HepG2 (cell line): Measurements from ENCODE around the gene GPS1. TPM values are rescaled to one million over a fixed set of nuclear protein-coding genes. Genes with fewer than 3 reads are reported as not detected.

Experiments
- ATAC-seq: fragments of 200-7000 bp; cut with Tn5 transposase; 3 replicates; pipeline ENCODE4 v1.9.1; 2020; ENCODE audit warnings: mild to moderate bottlenecking, moderate library complexity
- BruUV-seq: library from RNA; stranded (reverse); fragments of 400-500 nt; replicated peaks from 2 replicates; lab custom pipeline; 2021; lab: Mats Ljungman, UMichigan
- CTCF ChIA-PET: fragments of 300-600 bp; formaldehyde crosslinking; extraction: SDS; loops from one replicate; lab custom pipeline; 2021; ENCODE audit warnings: low total read pairs, inconsistent platforms, low intra/inter-chr PET ratio; lab: Yijun Ruan, JAX
- POLR2A ChIA-PET: fragments of 350-600 bp; sonication (Branson Sonifier 250); formaldehyde crosslinking; loops from one replicate; lab custom pipeline; 2020; ENCODE audit warnings: antibody characterized with exemption, inconsistent platforms; lab: Yijun Ruan, JAX
- DNase-seq: peaks from one replicate; pipeline ENCODE4 v3.0.0-alpha.2; 2015; ENCODE audit warnings: low spot score
- FAIRE-seq: peaks from 3 replicates; lab custom pipeline; 2011; peaks lifted over from hg19 to GRCh38; lab: Jason Lieb, UNC
- H2AFZ ChIP-seq: one replicate; pipeline ENCODE4 v1.6.1; 2011; ENCODE audit warnings: low read length, inconsistent platforms
- H3K27ac ChIP-seq: fragments of 300-600 bp; 3 replicates; pipeline ENCODE4 v1.8.0; 2011; ENCODE audit warnings: mixed run types, mild to moderate bottlenecking, mixed read lengths, low read length, inconsistent platforms; ENCODE audit not compliant: insufficient read depth; ENCODE audit errors: extremely low read length
- H3K27me3 ChIP-seq, 2 experiments: fragments of 200-600 bp in 1 of 2; 2 replicates in 1 of 2; 3 replicates in 1 of 2; pipeline versions ENCODE4 v1.6.0 to v1.8.0; 2011; ENCODE audit warnings: low read length in 2 of 2, mild to moderate bottlenecking in 2 of 2, moderate library complexity in 2 of 2, inconsistent platforms in 1 of 2; ENCODE audit not compliant: insufficient read depth in 2 of 2, control insufficient read depth in 1 of 2
- H3K36me3 ChIP-seq, 2 experiments: fragments of 200-600 bp in 1 of 2; replicated peaks in 1 of 2; 2 replicates in 1 of 2; 3 replicates in 1 of 2; pipeline versions ENCODE4 v1.5.1 to v1.8.0; 2011; ENCODE audit warnings: low read length in 2 of 2, inconsistent platforms in 1 of 2; ENCODE audit not compliant: insufficient read depth in 2 of 2, control insufficient read depth in 1 of 2
- H3K4me1 ChIP-seq: 2 replicates; pipeline ENCODE4 v1.5.1; 2012; ENCODE audit warnings: low read length, inconsistent platforms; ENCODE audit not compliant: insufficient read depth
- H3K4me2 ChIP-seq: 2 replicates; pipeline ENCODE4 v1.6.0; 2011; ENCODE audit warnings: low read depth, low read length, inconsistent platforms
- H3K4me3 ChIP-seq, 3 experiments: fragments of 200-600 bp in 1 of 3; sonication (generic), shearing (Covaris generic) in 1 of 3; replicated peaks in 1 of 3; 2 replicates each; pipeline ENCODE4 v1.5.1; 2011 to 2016; ENCODE audit warnings: low read length in 3 of 3, inconsistent platforms in 2 of 3, low read depth in 2 of 3, mild to moderate bottlenecking in 2 of 3, control low read depth in 1 of 3, mixed read lengths in 1 of 3; ENCODE audit not compliant: insufficient read depth in 1 of 3
- H3K79me2 ChIP-seq: one replicate; pipeline ENCODE4 v1.6.1; 2011; ENCODE audit warnings: low read length, inconsistent platforms; ENCODE audit not compliant: insufficient read depth
- H3K9ac ChIP-seq: 2 replicates; pipeline ENCODE4 v1.6.0; 2011; ENCODE audit warnings: mild to moderate bottlenecking, low read depth, low read length, inconsistent platforms; ENCODE audit not compliant: insufficient read depth
- H3K9me3 ChIP-seq: 2 replicates; pipeline ENCODE4 v1.5.1; 2012; ENCODE audit warnings: mild to moderate bottlenecking, low read length
- H4K20me1 ChIP-seq: 2 replicates; pipeline ENCODE4 v1.6.0; 2011; ENCODE audit warnings: inconsistent platforms, mild to moderate bottlenecking, low read length, moderate library complexity; ENCODE audit not compliant: insufficient read depth
- ARNT2 ChIP-seq: sonication (generic); formaldehyde crosslinking; IDR thresholded peaks from 2 replicates; pipeline ENCODE4 v1.8.0; 2022; ENCODE audit warnings: mild to moderate bottlenecking, low read depth, missing genetic modification reagents, moderate library complexity
- BORCS8-MEF2B ChIP-seq: sonication (generic); formaldehyde crosslinking; IDR thresholded peaks from 2 replicates; pipeline ENCODE4 v1.8.0; 2022; ENCODE audit warnings: mild to moderate bottlenecking, missing genetic modification reagents
- FIP1L1 ChIP-seq: fragments of 200-400 bp; formaldehyde crosslinking; IDR thresholded peaks from 2 replicates; pipeline ENCODE4 v1.6.1; 2018; ENCODE audit warnings: low read depth, mild to moderate bottlenecking, low read length, moderate library complexity, borderline replicate concordance; ENCODE audit not compliant: insufficient read depth
- FOXC1 ChIP-seq: sonication (generic); formaldehyde crosslinking; IDR thresholded peaks from 2 replicates; pipeline ENCODE4 v1.8.0; 2022; ENCODE audit warnings: mild to moderate bottlenecking, missing genetic modification reagents, borderline replicate concordance
- NFYB ChIP-seq: sonication (generic); formaldehyde crosslinking; IDR thresholded peaks from 2 replicates; pipeline ENCODE4 v1.4.0; 2020; ENCODE audit warnings: missing genetic modification reagents
- NONO ChIP-seq, 2 experiments: fragments of 450-650 bp in 1 of 2; sonication (generic) in 1 of 2; formaldehyde crosslinking in 1 of 2; IDR thresholded peaks in 1 of 2; conservative IDR thresholded peaks in 1 of 2; 2 replicates each; pipeline versions ENCODE4 v1.6.1 to v1.8.0; 2017 to 2022; ENCODE audit warnings: mild to moderate bottlenecking in 1 of 2, missing genetic modification reagents in 1 of 2, moderate library complexity in 1 of 2
- PAF1 ChIP-seq: IDR thresholded peaks from 2 replicates; pipeline ENCODE4 v1.6.1; 2016; ENCODE audit warnings: missing genetic modification reagents, missing compliant biosample characterization
- PCBP1 ChIP-seq: fragments of 200-400 bp; formaldehyde crosslinking; IDR thresholded peaks from 2 replicates; pipeline ENCODE4 v1.6.1; 2017; ENCODE audit warnings: mild to moderate bottlenecking, low read depth, low read length, borderline replicate concordance
- POLR2AphosphoS5 ChIP-seq: IDR thresholded peaks from 2 replicates; pipeline ENCODE4 v1.6.1; 2012; ENCODE audit warnings: low read depth, low read length
- POLR2G ChIP-seq: fragments of 200-400 bp; formaldehyde crosslinking; IDR thresholded peaks from 2 replicates; pipeline ENCODE4 v1.6.1; 2018; ENCODE audit warnings: mild to moderate bottlenecking, low read depth, low read length, moderate library complexity
- SRSF4 ChIP-seq: fragments of 200-400 bp; formaldehyde crosslinking; IDR thresholded peaks from one replicate; pipeline ENCODE4 v1.6.1; 2018; ENCODE audit warnings: mild to moderate bottlenecking, low read depth, low read length, moderate library complexity; ENCODE audit not compliant: poor library complexity, severe bottlenecking
- ZNF550 ChIP-seq: sonication (generic); formaldehyde crosslinking; IDR thresholded peaks from 2 replicates; pipeline ENCODE4 v1.4.0; 2020; ENCODE audit warnings: mild to moderate bottlenecking, missing genetic modification reagents, borderline replicate concordance
- ZNF678 ChIP-seq: sonication (generic); formaldehyde crosslinking; IDR thresholded peaks from 2 replicates; pipeline ENCODE4 v1.4.0; 2020; ENCODE audit warnings: mild to moderate bottlenecking, missing genetic modification reagents
- WGBS: methylation state at CpG from one replicate; pipeline ENCODE4 v1.1.6; 2017; ENCODE audit warnings: low lambda C conversion rate; 5-methylcytosine and 5-hydroxymethylcytosine counted together
- in situ Hi-C: cut with HindIII; loops from 2 replicates; pipeline ENCODE4 v1.10.0; 2017; ENCODE audit warnings: low pct_unique_long_range_greater_than_20kb; ENCODE audit not compliant: extremely low pct_ligation_motif_present
- intact Hi-C: fragments of 100-400 bp; cut with micrococcal nuclease; formaldehyde crosslinking; loops from one replicate; pipeline ENCODE4 v1.10.0; 2022; ENCODE audit not compliant: unreplicated experiment
- polyA plus RNA-seq, 8 experiments: library from polyadenylated mRNA; depleted of rRNA in 3 of 8; stranded (reverse) in 7 of 8; unstranded in 1 of 8; fragments of >200 nt; fragmentation: Illumina TruSeq in 4 of 8; extraction: Trizol in 4 of 8; gene quantifications; 2 replicates each; pipeline versions ENCODE4 v1.2.1 to v1.2.3, GENCODE V29; 2011 to 2016; ENCODE audit warnings: low read depth in 4 of 8, missing spikeins in 1 of 8, mixed read lengths in 1 of 8; ENCODE audit not compliant: insufficient read depth in 1 of 8
- total RNA-seq, 5 experiments: library from RNA; depleted of rRNA; stranded (reverse); fragments of >200 nt; fragmentation: Illumina TruSeq; extraction: Trizol; gene quantifications; 2 replicates each; pipeline ENCODE4 v1.2.3, GENCODE V29; 2016; ENCODE audit warnings: low read depth in 1 of 5
- TF ChIP-seq, protein P1 (sequence below): sonication (generic); formaldehyde crosslinking; IDR thresholded peaks from 2 replicates; pipeline ENCODE4 v1.5.0; 2020; ENCODE audit warnings: missing genetic modification reagents, mild to moderate bottlenecking, borderline replicate concordance
- TF ChIP-seq, protein P2 (sequence below): IDR thresholded peaks from 2 replicates; pipeline ENCODE4 v1.6.1; 2016; ENCODE audit warnings: mild to moderate bottlenecking, missing biosample characterization, missing genetic modification reagents
- TF ChIP-seq, protein P3 (sequence below): sonication (generic); formaldehyde crosslinking; IDR thresholded peaks from 2 replicates; pipeline ENCODE4 v1.4.0; 2020; ENCODE audit warnings: missing genetic modification reagents

GPS1 gene
- total and polyA plus RNA-seq, 2 of the 13 experiments (the other 11 are each of a cell fraction or from before 2014, with no cell fraction given): 124 to 128 TPM

DNA sequence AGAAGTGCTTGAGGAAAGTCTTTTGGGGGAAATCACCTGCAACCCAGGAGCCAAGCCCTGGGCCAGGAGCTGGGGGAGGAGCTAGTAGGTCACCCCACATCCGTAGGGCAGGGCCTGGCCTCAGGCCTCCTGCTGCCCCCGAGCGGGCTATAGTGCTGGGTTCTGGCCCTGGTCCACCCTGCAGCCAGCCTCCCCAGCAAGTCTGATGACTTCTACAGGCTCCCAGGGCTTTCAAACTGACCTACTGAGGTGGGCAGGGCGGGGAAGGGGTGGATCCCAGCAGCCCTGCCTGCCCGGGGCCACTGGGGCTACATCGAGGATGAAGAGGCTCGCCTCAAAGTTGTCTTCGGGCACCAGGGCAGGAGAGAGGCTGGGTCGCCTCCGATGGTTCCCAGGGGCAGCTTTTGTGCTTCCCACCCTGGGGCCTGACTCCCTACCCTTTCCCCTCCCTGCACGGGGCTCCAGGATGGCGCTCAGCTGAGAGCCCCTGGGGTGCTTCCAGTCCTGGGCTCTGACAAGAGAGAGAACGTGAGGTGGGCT lies 34.0 kb upstream of the GPS1 start:
- TF ChIP-seq, protein P1, sequence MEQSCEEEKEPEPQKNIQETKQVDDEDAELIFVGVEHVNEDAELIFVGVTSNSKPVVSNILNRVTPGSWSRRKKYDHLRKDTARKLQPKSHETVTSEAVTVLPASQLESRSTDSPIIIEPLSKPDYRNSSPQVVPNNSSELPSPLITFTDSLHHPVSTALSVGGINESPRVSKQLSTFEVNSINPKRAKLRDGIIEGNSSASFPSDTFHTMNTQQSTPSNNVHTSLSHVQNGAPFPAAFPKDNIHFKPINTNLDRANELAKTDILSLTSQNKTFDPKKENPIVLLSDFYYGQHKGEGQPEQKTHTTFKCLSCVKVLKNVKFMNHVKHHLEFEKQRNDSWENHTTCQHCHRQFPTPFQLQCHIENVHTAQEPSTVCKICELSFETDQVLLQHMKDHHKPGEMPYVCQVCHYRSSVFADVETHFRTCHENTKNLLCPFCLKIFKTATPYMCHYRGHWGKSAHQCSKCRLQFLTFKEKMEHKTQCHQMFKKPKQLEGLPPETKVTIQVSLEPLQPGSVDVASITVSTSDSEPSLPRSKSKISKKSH (CRISPR knock-in tag): 0 out of 2 replicates have a peak, but pooled peaks have one; percentile 42
- TF ChIP-seq, protein P2, sequence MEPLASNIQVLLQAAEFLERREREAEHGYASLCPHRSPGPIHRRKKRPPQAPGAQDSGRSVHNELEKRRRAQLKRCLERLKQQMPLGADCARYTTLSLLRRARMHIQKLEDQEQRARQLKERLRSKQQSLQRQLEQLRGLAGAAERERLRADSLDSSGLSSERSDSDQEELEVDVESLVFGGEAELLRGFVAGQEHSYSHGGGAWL (CRISPR knock-in tag): 0 out of 2 replicates have a peak, but pooled peaks have one; percentile 3
- TF ChIP-seq FIP1L1 (0 out of 2 replicates have a peak, but pooled peaks have one; percentile 60), SRSF4 (peak; percentile 41), ZNF550 (CRISPR knock-in tag) (no peak), POLR2G (peak; percentile 15; the same call in 1 of the 2 replicates), ZNF678 (CRISPR knock-in tag) (no peak), POLR2AphosphoS5 (0 out of 2 replicates have a peak, but pooled peaks have one; percentile 16), PAF1 (CRISPR knock-in tag) (0 out of 2 replicates have a peak, but pooled peaks have one; percentile 64), NFYB (CRISPR knock-in tag) (0 out of 2 replicates have a peak, but pooled peaks have one; percentile 4), FOXC1 (CRISPR knock-in tag) (0 out of 2 replicates have a peak, but pooled peaks have one; percentile 40), NONO (IDR thresholded peaks at IDR 0.05) (no peak), NONO (CRISPR knock-in tag; conservative IDR thresholded peaks at IDR 0.05) (no peak), PCBP1 (peak; percentile 61; the same call in 1 of the 2 replicates), ARNT2 (CRISPR knock-in tag) (0 out of 2 replicates have a peak, but pooled peaks have one; percentile 4), BORCS8-MEF2B (0 out of 2 replicates have a peak, but pooled peaks have one; percentile 9)
- TF ChIP-seq, protein P3, sequence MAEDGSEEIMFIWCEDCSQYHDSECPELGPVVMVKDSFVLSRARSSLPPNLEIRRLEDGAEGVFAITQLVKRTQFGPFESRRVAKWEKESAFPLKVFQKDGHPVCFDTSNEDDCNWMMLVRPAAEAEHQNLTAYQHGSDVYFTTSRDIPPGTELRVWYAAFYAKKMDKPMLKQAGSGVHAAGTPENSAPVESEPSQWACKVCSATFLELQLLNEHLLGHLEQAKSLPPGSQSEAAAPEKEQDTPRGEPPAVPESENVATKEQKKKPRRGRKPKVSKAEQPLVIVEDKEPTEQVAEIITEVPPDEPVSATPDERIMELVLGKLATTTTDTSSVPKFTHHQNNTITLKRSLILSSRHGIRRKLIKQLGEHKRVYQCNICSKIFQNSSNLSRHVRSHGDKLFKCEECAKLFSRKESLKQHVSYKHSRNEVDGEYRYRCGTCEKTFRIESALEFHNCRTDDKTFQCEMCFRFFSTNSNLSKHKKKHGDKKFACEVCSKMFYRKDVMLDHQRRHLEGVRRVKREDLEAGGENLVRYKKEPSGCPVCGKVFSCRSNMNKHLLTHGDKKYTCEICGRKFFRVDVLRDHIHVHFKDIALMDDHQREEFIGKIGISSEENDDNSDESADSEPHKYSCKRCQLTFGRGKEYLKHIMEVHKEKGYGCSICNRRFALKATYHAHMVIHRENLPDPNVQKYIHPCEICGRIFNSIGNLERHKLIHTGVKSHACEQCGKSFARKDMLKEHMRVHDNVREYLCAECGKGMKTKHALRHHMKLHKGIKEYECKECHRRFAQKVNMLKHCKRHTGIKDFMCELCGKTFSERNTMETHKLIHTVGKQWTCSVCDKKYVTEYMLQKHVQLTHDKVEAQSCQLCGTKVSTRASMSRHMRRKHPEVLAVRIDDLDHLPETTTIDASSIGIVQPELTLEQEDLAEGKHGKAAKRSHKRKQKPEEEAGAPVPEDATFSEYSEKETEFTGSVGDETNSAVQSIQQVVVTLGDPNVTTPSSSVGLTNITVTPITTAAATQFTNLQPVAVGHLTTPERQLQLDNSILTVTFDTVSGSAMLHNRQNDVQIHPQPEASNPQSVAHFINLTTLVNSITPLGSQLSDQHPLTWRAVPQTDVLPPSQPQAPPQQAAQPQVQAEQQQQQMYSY: no peak
- FAIRE-seq (no peak), ATAC-seq (no peak), DNase-seq (no peak)
- H3K27me3 ChIP-seq: no peaks in the 10 kb centered on the region; a peak in 1 of 5 replicates
- H3K4me3 ChIP-seq: no peak overlapping the region
- H4K20me1 ChIP-seq: no peaks in the 10 kb centered on the region; the same call in 1 of the 2 replicates
- peaks cover 93% of the 10 kb centered on the region for H3K4me1 ChIP-seq
- CTCF ChIA-PET: interaction anchor here (6.8 kb wide), 1 partner anchor 57 kb away, joined by 181 read pairs; the partner anchor contains the start of gene NOTUM
- no peak overlapping the region for H2AFZ ChIP-seq
- WGBS: 90% methylated on average over 8 of the region's 13 CpGs
- BruUV-seq: no TSS peak
- peaks cover 15 to 18% of the 10 kb centered on the region in 2 experiments for H3K36me3 ChIP-seq
- peak overlapping the region; percentile 68 for H3K27ac ChIP-seq
- POLR2A ChIA-PET: interaction anchor here (1.3 to 14.1 kb wide), 4 partner anchors 20 to 74 kb away, joined by 3 to 470 read pairs (median 11); partner anchors contain the start of gene NOTUM
- peaks cover 27% of the 10 kb centered on the region for H3K79me2 ChIP-seq
- H3K9me3 ChIP-seq: no peaks in the 10 kb centered on the region
- H3K9ac ChIP-seq: no peak overlapping the region
- in situ Hi-C loops (no loop called here), intact Hi-C loops (no loop called here)
- no peak overlapping the region for H3K4me2 ChIP-seq
